Ramos (cell line): Measurements from ENCODE around the gene CAMTA1.

Source experiments
- in situ Hi-C: fragments of 300-500 bp; cut with MboI; formaldehyde crosslinking; loops from one replicate; pipeline ENCODE4 v1.14.3; 2022; ENCODE audit warnings: low sequenced_read_pairs; ENCODE audit not compliant: unreplicated experiment

The CAMTA1 gene

DNA sequence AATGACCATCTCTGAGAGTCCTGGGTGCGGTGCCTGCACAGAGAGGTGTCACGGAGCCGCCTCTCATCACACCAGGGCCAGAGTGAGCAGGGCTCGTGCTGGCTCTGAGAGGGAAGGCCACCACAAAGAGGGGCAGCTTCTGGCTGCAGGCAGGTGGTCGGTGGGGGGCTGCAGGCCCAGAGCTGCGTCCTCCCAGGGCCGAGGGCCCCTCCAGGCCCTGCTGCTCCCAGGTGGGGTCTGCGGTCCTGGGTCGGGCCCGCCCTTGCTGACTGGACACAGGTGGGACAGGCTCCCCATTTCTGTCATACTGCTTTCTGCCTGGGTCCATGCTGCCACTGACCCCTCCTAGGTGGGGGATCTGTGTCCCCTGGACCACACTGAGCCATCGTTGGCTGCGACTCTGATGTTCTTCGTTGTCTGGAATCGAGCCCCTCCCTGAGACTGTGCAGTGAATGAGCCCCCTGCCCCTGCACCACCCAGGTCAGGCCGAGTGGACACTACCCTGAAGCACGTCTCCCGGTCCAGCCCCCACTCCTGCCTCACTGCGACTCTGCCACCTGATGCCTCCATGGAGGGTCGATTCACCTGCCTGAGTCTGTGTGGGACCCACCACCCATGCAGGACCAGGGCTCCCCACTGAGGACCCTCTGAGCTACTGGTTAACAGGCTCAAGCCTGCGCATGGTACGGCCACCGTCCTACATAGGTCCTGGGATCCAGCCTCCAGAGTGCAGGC, 653.8 kb downstream of the CAMTA1 start:
- in situ Hi-C loops = no loop called here

DNA sequence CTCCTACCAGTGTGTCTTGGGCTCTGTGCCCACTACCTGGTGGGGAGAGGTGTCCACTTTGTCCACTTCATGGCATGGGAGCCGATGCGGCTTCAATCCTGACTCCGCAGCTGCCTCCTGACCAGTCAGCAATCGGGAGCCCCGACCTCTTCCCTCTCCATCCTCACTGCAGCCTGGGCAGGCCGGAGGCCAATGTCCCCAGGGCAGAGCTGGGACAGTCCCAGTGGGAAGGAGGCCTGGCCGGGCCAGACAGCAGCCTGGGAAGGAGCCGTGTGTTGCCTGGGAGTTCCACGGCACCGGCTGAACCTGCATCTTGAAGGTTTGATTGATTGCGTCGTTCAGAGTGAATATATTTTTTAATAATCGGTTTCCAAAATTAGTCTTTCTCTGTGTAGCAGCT, 654.9 kb downstream of the CAMTA1 start:
- in situ Hi-C loops = no loop called here

DNA sequence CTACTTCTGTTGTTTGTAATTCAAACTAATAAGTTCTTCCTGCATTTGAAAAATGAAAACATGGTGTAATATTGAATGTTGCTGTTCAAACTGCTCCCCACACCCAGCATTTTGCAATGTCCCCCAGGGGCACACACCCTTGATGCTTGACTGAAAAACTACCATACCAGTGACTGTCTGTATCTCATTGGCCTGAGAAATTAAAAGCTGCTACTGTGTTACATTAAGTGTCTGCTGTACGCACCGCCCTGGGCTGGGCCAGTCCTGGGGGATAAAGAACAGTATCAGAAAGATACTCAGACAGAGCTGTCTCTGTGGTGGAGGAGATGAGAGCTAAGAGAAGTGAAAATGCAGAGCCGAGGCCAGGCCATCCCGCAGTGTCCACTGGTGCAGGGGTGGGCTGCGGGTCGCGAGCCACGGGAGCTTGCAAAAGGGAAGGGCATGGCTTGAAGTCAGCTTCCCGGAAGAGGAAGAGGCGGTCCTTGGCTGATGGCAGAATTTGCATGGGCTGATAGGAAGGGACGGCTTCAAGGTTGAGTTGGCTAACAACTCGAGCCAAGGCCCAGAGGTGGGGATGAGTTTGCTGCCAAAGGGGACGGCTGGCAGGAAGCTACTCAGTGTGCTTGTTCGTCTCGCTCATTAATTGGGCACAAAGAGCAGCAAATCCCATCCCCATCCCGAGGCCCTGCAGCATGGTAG, 656.0 kb downstream of the CAMTA1 start:
- in situ Hi-C loops = no loop called here

DNA sequence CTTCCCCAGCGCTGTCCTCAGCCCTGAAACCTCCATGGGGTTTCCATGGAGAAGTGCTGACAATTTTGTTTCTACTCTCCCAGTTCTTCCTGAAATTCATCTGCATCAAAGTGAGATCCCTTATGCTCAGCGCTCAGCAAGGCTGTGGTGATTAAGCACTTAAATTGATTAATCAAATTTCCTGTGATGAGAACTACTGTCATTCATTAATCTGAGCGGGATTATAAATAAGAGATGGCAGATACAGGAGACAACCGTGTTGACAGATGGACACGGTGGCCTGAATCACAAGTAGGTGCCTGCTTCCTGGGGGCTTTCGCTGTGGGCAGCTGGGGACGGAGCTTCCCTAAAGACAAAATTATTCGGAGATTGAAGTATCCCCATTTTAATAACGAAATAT, 656.8 kb downstream of the CAMTA1 start:
- in situ Hi-C loops = no loop called here

DNA sequence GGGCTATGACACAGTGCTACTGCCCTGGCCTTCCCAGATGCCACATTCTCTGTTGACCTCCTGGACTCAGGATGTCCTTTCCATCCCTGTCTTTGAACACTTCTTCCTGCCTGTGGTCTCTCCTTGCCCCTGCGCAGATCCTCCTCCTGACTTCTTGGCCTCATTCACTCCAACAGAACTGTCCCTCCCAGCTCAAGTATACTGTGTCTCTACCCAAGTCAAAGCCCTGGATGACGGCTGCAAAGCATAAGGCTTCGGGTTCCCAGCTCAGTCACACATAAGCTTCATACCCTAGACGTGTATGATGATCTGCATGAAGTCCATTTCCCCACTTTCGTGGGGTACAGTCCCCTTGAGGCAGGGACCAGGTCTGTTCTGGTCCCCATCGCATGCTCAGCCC, 657.7 kb downstream of the CAMTA1 start:
- in situ Hi-C loops = no loop called here

DNA sequence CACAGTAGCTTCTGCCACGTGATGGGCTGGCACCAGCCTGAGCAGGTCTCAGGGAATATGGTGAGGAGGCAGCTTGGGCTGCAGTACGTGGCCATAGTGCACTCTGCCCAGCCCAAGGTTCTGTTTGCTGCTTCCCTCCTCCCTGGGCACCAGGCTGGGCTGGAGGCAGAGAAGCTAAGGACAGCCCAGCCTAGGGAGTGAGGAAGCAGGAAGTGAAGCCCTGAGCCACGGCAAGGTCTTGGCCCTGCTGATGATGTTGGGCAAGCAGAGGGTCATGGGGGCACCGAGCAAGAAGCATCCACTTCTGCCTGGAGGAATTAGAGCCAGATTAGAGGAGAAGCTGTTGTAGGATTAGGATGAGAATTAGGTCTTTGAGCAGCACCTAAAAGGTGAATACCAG, 659.1 kb downstream of the CAMTA1 start:
- in situ Hi-C loops = no loop called here

DNA sequence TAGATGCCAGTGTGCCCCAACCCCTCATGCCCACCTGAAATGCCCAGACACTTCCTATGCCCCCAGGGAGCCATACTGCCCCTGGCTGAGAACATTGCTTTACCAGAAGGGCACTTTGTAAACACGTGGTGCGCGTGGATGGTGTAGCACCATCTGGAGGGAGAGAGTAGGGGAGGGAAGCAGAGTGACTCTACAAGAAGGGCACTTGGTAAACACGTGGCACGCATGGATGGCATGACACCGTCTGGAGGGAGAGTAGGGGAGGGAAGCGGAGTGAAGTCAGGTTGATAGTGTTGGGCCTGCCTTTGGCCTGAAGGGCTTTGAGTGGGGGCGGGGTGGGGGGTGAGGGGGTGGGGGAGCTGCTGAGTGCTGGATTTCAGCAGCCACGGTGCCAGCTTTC, 661.8 kb downstream of the CAMTA1 start:
- in situ Hi-C loops = no loop called here

DNA sequence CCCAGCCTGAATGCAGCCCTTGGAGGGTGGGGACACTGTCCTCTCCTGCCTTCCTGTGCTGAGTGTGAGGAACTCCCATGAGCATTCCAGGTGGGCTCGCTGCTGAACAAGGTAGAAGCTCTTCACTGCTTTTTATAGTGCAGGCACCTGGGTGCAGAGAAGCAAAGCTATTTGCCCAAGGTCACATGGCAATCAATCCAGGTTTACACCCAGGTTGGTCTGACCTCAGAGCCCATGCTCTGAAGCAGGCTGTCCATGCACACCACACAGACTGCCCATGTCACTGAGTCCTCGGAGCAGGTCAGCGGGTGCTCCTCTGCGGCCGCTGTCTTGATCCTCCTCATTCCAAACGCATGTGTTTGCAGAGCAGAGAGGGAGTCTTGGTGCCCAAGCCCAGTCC, 662.5 kb downstream of the CAMTA1 start:
- in situ Hi-C loops = no loop called here

DNA sequence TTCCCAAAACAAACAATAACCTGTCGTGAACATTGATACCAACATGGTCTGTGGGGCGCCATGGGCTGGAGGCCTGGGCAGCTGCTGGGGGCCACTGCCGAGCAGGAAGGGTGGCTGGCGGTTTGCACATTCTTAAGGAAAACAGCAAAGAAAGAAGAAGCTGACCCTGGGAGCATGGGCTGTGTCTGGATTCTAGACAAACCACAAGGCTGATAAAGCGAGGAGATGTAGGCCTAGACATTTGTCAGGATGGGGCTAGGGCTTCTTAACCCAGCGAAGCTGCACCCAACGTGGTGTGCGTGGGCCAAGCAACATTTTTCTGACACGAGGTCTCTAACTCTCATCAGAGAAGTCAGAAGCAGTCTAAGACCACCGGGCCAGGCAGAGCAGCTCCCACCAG, 663.7 kb downstream of the CAMTA1 start:
- in situ Hi-C loops = no loop called here

DNA sequence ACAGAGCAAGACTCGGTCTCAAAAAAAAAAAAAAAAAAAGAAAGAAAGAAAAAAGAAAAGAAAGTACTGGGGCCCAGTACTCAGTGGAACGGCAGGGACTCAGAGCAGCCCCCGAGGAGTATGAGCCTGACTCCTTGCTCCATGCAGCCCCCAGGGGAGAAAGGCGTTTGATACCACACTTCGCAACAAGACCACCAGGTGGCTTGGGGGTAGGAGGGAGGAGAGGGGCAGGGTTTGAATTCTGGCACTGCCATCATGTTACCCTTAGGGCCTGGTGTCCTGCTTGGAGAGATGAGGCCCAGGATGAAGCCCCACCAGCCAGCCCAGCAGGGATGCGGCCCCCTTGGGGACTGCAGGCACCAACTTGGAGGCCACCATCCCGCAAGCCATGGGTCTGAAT, 664.5 kb downstream of the CAMTA1 start:
- in situ Hi-C loops = no loop called here

DNA sequence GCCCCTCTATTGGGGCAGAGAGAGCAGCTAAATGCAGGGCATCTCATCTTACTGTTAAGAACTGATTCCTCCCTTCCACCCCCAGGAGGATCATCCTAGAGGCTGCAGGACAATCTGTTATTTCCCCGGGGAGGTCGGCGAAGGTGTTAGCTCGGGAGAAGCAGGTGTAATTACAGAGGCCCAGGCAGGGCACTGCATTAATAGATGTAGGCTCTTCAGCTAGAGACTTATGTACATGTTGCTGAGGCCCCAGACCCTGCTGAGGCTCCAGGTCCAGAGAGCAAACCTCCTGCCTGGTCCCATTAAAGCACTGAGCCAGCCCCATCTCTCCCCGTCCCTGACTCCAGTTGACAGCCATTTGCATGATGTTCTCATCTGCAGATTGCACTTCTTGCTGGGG, 665.6 kb downstream of the CAMTA1 start:
- in situ Hi-C loops = no loop called here

DNA sequence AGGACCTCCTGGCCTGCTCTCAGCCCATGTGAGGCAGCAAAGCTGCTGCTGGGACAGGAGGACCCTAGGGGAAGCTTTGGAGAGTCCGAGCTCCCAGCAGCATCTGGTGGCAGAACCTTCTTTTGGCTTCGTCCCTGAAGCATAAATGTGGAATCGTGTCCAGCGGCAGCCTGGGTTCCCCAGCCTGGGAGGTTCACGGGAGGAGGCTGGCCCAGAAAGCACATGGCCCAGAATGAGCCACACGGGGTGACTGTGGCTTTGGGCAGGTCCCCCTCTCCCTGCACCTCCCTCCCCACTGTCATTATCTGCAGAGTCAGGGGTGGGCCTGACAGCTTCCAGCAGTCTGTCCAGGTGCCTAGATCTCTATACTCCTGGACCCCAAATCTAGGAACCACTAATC, 667.8 kb downstream of the CAMTA1 start:
- in situ Hi-C loops = no loop called here

DNA sequence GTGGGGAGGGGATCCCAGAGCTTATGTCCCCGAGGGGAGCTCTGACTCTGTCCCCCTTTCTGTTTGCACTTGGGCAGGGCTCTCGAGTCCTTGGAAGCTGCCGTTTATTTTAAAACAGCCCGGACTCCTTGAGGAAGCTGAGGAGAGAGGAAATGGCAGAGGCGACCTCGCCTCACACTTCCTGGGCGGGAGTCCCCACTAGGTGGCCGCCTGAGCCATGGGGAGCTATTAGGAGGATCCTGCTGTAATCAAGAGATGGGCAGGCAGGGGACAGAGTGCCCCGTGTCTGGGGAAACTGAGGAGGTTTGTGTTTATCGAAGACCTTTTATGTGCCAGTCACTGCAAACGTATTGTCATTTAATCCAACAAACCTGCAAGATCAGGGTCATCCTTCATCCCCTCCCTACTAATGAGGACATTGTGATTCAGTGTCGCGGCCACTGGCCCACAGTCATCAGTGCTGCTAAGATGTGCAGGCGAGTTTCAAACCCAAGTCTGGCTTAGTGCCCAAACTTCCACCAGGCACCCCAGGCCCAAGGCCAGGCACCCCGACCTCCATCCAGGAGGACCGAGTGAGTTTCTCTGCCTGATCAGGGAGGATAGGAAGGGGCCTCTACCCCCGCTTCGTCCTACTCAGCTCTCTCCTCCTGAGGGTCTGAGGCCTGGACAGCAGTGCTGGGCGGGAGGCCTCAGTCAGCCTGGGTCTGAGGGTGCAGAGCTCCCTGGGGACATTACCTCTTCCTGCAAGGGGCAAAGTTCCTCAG, 669.0 kb downstream of the CAMTA1 start:
- in situ Hi-C loops = no loop called here

DNA sequence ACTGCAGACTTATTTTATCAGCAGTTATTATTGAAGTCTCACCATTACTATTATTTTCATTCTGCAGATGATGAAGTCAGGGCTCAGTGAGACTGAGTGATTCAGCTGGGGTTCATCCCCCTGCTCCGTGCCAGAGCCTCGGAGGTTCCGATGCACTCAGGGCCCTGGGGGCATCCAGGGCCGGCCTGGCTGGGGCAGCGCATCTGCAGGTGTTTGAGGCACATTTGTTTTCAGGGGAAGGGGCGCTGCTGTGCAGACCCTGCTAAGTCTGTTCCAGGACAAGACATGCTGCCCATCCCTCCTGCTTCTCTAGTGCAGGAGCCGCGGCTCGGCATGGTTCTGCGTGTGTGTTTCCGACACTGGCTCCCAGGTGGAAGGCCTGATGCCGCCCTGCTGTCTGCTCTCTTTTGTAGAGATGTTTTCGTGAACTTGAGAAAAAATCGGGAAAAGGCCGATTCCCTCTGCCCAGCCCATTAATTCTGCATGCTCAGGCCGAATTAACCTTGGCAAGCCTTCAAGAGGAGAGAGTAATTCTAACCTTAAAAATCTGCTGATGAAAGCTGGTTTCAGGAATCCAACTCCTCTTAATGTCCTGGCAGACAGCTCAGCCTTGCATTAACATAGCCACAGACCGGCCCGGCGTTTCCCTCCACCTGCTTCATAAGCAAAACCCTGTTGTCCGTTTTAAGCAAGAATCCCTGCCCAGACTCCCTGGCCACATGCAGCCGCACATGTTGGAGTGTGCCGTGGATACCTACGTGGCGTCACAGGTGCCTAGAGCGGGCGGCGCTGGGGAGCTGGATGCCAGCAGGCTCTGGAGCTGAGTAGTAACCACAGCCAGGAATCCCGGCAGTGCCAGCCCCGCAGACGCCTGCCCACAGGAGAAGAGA, 669.9 kb downstream of the CAMTA1 start:
- in situ Hi-C loops = no loop called here

DNA sequence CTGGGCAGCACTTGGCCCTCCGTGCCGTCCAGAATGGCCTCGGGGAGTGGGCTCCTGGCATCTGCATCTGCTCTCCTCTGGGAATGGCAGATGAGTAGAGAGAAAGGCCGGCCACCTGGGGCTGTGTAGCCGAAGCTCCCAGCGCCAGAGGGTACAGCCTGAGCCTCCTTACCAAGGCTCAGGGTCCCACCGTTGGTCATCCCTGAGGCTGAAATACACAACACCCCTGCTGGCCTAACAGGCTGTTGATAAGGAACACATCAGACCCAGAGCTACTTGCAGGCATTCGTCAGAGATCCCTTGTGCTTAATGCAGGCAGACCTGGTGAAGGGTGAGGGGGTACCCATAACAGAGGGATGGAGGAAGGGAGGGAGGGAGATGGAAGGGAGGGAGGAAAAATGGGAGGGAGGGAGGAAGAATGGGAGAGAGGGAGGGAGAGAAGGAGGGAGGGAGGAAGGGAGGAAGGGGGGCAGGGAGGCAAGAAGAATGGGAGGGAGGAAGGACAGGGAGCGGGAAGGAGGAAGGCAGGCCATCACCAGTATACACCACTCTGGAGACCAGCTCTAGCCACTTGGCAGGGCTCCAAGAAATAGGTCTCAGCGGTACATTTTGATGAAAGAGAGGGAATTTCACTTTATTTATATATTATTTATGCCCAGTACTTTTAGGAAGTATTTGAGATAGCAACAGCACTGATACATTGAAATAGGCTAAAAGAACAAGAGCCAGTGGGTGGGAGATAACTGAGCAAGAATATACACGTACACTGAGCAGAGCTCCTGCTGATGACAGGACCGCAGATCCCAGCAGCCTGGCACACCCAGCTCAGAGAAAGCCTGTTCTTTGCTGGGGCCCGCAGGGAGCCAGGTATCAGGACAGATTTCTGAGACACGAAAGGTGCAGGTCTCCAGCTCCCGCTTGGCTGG, 670.8 kb downstream of the CAMTA1 start:
- in situ Hi-C loops = no loop called here

DNA sequence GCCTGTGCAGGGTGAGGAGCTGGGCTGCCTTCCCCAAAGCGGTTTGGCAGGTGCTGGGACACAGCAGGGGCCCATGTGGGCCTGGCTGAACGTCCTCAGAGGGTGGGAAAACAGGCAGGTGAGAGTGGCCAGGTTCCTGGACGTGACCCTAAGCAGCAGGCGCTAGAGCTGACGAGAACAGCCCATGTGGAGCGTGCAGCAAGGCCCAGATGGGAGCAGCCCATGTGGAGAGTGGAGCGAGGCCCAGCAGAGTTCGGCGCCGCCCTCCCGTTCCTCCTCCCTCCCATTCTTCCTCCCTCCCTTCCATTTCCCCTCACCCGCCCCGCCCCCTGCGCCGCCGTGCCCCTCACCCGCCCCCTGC, 671.4 kb downstream of the CAMTA1 start:
- in situ Hi-C loops = no loop called here

DNA sequence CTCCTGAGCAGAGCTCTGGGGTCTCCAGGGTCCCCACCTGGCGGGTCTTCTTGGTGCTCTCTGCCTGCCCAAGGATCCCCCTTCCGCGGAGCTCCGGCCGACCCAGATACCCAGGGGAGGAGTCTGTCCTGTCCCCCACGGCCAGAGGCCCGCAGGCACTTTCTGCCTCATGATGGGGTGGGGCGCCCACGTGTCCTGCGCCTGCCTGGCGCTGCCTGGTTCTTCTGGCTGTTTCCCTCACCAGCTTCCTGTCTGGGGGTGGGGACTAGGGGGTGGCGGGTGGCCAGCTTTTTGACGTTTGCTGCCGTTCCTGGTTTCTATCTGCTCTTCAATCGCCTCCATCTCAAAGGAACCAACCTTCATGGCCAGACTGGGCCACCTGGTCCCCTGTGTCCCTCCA, 672.6 kb downstream of the CAMTA1 start:
- in situ Hi-C loops = no loop called here

DNA sequence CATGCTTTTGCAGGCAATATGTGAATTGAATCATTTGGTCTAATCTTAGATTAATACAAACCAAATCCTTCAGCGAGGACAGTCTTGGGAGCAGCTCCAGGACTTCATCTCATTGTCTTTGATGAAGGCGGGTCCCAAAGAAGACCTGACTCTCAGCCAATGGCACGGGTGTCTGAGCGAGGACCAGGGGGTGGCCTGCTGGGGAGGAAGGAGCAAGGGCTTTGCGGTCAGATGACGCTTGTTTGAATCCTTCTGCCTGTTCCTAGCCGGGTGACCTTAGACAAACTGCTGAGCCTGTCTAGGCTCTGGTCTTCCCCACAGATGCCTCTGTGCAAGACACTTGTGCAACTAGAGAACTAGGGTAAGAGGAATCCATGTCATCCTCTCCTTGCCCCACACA, 673.7 kb downstream of the CAMTA1 start:
- in situ Hi-C loops = no loop called here

DNA sequence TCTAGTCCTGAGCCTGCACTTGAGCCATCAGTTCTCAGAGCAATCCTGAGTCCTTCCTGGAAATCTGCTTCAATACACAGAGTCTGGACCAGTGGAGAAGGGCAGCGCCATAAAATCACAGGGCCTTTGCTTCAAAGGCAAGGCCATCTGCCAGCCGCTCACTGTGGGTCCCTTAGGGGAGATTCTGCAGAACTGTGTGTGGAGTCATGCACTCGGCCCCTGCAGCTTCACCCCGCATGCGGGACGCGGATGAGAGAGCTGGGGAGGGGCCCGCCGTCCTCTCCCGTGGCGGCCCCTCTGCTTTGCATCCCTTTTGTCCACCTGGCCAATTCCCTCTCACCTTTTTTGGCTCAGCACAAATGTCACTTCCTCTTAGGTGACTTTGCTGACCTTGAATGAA, 674.7 kb downstream of the CAMTA1 start:
- in situ Hi-C loops = no loop called here
